HepG2 (cell line): ENCODE results near the gene KCNQ5. TPM values are rescaled to one million over a fixed set of nuclear protein-coding genes. Genes with fewer than 3 reads are reported as not detected.

ENCODE experiments used
- ATAC-seq: fragments of 200-7000 bp; cut with Tn5 transposase; 3 replicates; pipeline ENCODE4 v1.9.1; 2020; ENCODE audit warnings: mild to moderate bottlenecking, moderate library complexity
- BruUV-seq: library from RNA; stranded (reverse); fragments of 400-500 nt; replicated peaks from 2 replicates; lab custom pipeline; 2021; lab: Mats Ljungman, UMichigan
- CTCF ChIA-PET: fragments of 300-600 bp; formaldehyde crosslinking; extraction: SDS; loops from one replicate; lab custom pipeline; 2021; ENCODE audit warnings: low total read pairs, inconsistent platforms, low intra/inter-chr PET ratio; lab: Yijun Ruan, JAX
- POLR2A ChIA-PET: fragments of 350-600 bp; sonication (Branson Sonifier 250); formaldehyde crosslinking; loops from one replicate; lab custom pipeline; 2020; ENCODE audit warnings: antibody characterized with exemption, inconsistent platforms; lab: Yijun Ruan, JAX
- DNase-seq: peaks from one replicate; pipeline ENCODE4 v3.0.0-alpha.2; 2015; ENCODE audit warnings: low spot score
- FAIRE-seq: peaks from 3 replicates; lab custom pipeline; 2011; peaks lifted over from hg19 to GRCh38; lab: Jason Lieb, UNC
- H2AFZ ChIP-seq: one replicate; pipeline ENCODE4 v1.6.1; 2011; ENCODE audit warnings: low read length, inconsistent platforms
- H3K27ac ChIP-seq: fragments of 300-600 bp; 3 replicates; pipeline ENCODE4 v1.8.0; 2011; ENCODE audit warnings: mixed run types, mild to moderate bottlenecking, mixed read lengths, low read length, inconsistent platforms; ENCODE audit not compliant: insufficient read depth; ENCODE audit errors: extremely low read length
- H3K27me3 ChIP-seq, 2 experiments: fragments of 200-600 bp in 1 of 2; 2 replicates in 1 of 2; 3 replicates in 1 of 2; pipeline versions ENCODE4 v1.6.0 to v1.8.0; 2011; ENCODE audit warnings: low read length in 2 of 2, mild to moderate bottlenecking in 2 of 2, moderate library complexity in 2 of 2, inconsistent platforms in 1 of 2; ENCODE audit not compliant: insufficient read depth in 2 of 2, control insufficient read depth in 1 of 2
- H3K36me3 ChIP-seq, 2 experiments: fragments of 200-600 bp in 1 of 2; replicated peaks in 1 of 2; 2 replicates in 1 of 2; 3 replicates in 1 of 2; pipeline versions ENCODE4 v1.5.1 to v1.8.0; 2011; ENCODE audit warnings: low read length in 2 of 2, inconsistent platforms in 1 of 2; ENCODE audit not compliant: insufficient read depth in 2 of 2, control insufficient read depth in 1 of 2
- H3K4me1 ChIP-seq: 2 replicates; pipeline ENCODE4 v1.5.1; 2012; ENCODE audit warnings: low read length, inconsistent platforms; ENCODE audit not compliant: insufficient read depth
- H3K4me2 ChIP-seq: 2 replicates; pipeline ENCODE4 v1.6.0; 2011; ENCODE audit warnings: low read depth, low read length, inconsistent platforms
- H3K4me3 ChIP-seq, 3 experiments: fragments of 200-600 bp in 1 of 3; sonication (generic), shearing (Covaris generic) in 1 of 3; replicated peaks in 1 of 3; 2 replicates each; pipeline ENCODE4 v1.5.1; 2011 to 2016; ENCODE audit warnings: low read length in 3 of 3, inconsistent platforms in 2 of 3, low read depth in 2 of 3, mild to moderate bottlenecking in 2 of 3, control low read depth in 1 of 3, mixed read lengths in 1 of 3; ENCODE audit not compliant: insufficient read depth in 1 of 3
- H3K79me2 ChIP-seq: one replicate; pipeline ENCODE4 v1.6.1; 2011; ENCODE audit warnings: low read length, inconsistent platforms; ENCODE audit not compliant: insufficient read depth
- H3K9ac ChIP-seq: 2 replicates; pipeline ENCODE4 v1.6.0; 2011; ENCODE audit warnings: mild to moderate bottlenecking, low read depth, low read length, inconsistent platforms; ENCODE audit not compliant: insufficient read depth
- H3K9me3 ChIP-seq: 2 replicates; pipeline ENCODE4 v1.5.1; 2012; ENCODE audit warnings: mild to moderate bottlenecking, low read length
- H4K20me1 ChIP-seq: 2 replicates; pipeline ENCODE4 v1.6.0; 2011; ENCODE audit warnings: inconsistent platforms, mild to moderate bottlenecking, low read length, moderate library complexity; ENCODE audit not compliant: insufficient read depth
- ARNT ChIP-seq: fragments of 450-650 bp; IDR thresholded peaks from 2 replicates; pipeline ENCODE4 v1.6.1; 2017
- ATF1 ChIP-seq: IDR thresholded peaks from 2 replicates; pipeline ENCODE4 v1.6.1; 2016; ENCODE audit warnings: mild to moderate bottlenecking, control low read depth
- CCDC6 ChIP-seq: sonication (generic); formaldehyde crosslinking; IDR thresholded peaks from 2 replicates; pipeline ENCODE4 v1.8.1; 2022; ENCODE audit warnings: mild to moderate bottlenecking, missing genetic modification reagents, moderate library complexity
- DPF2 ChIP-seq: sonication (generic); formaldehyde crosslinking; IDR thresholded peaks from 2 replicates; pipeline ENCODE4 v1.4.0; 2020; ENCODE audit warnings: mild to moderate bottlenecking, low read depth, missing genetic modification reagents, borderline replicate concordance
- ETV5 ChIP-seq: IDR thresholded peaks from 2 replicates; pipeline ENCODE4 v1.6.1; 2018; ENCODE audit warnings: missing biosample characterization, missing genetic modification reagents, inconsistent platforms, borderline replicate concordance
- HBP1 ChIP-seq: IDR thresholded peaks from 2 replicates; pipeline ENCODE4 v1.6.1; 2016; ENCODE audit warnings: low read depth, control low read depth
- KDM2A ChIP-seq: sonication (generic); formaldehyde crosslinking; IDR thresholded peaks from 2 replicates; pipeline ENCODE4 v1.4.0; 2020; ENCODE audit warnings: low read depth, missing genetic modification reagents, borderline replicate concordance
- KDM4B ChIP-seq: sonication (generic); formaldehyde crosslinking; IDR thresholded peaks from 2 replicates; pipeline ENCODE4 v1.4.0; 2020; ENCODE audit warnings: missing genetic modification reagents
- KMT2B ChIP-seq: IDR thresholded peaks from 2 replicates; pipeline ENCODE4 v1.6.1; 2016; ENCODE audit warnings: missing genetic modification reagents, missing compliant biosample characterization
- PCBP2 ChIP-seq: fragments of 200-400 bp; formaldehyde crosslinking; optimal IDR thresholded peaks from 2 replicates; pipeline ENCODE3; 2018; ENCODE audit warnings: low read length, low read depth; ENCODE audit not compliant: poor library complexity, severe bottlenecking
- RAD21 ChIP-seq: fragments of 450-650 bp; formaldehyde crosslinking; IDR thresholded peaks from 2 replicates; pipeline ENCODE4 v1.5.0; 2020; ENCODE audit warnings: mild to moderate bottlenecking
- TBX3 ChIP-seq: fragments of 450-650 bp; IDR thresholded peaks from 2 replicates; pipeline ENCODE4 v1.6.1; 2017; ENCODE audit warnings: antibody characterized with exemption, mild to moderate bottlenecking, inconsistent platforms, borderline replicate concordance
- TFE3 ChIP-seq: IDR thresholded peaks from 2 replicates; pipeline ENCODE4 v1.6.1; 2016
- ZNF280B ChIP-seq: sonication (generic); formaldehyde crosslinking; IDR thresholded peaks from 2 replicates; pipeline ENCODE4 v1.5.0; 2020; ENCODE audit warnings: missing genetic modification reagents, mild to moderate bottlenecking, borderline replicate concordance
- ZNF367 ChIP-seq: sonication (generic); formaldehyde crosslinking; IDR thresholded peaks from 2 replicates; pipeline ENCODE4 v1.4.0; 2020; ENCODE audit warnings: missing genetic modification reagents, borderline replicate concordance
- ZNF496 ChIP-seq: sonication (generic); formaldehyde crosslinking; IDR thresholded peaks from 2 replicates; pipeline ENCODE4 v1.8.1; 2023; ENCODE audit warnings: mild to moderate bottlenecking, moderate library complexity, missing genetic modification reagents; ENCODE audit not compliant: insufficient replicate concordance
- ZNF777 ChIP-seq: sonication (generic); formaldehyde crosslinking; IDR thresholded peaks from 2 replicates; pipeline ENCODE4 v1.4.0; 2020; ENCODE audit warnings: missing genetic modification reagents
- WGBS: methylation state at CpG from one replicate; pipeline ENCODE4 v1.1.6; 2017; ENCODE audit warnings: low lambda C conversion rate; 5-methylcytosine and 5-hydroxymethylcytosine counted together
- in situ Hi-C: cut with HindIII; loops from 2 replicates; pipeline ENCODE4 v1.10.0; 2017; ENCODE audit warnings: low pct_unique_long_range_greater_than_20kb; ENCODE audit not compliant: extremely low pct_ligation_motif_present
- intact Hi-C: fragments of 100-400 bp; cut with micrococcal nuclease; formaldehyde crosslinking; loops from one replicate; pipeline ENCODE4 v1.10.0; 2022; ENCODE audit not compliant: unreplicated experiment
- polyA plus RNA-seq, 8 experiments: library from polyadenylated mRNA; depleted of rRNA in 3 of 8; stranded (reverse) in 7 of 8; unstranded in 1 of 8; fragments of >200 nt; fragmentation: Illumina TruSeq in 4 of 8; extraction: Trizol in 4 of 8; gene quantifications; 2 replicates each; pipeline versions ENCODE4 v1.2.1 to v1.2.3, GENCODE V29; 2011 to 2016; ENCODE audit warnings: low read depth in 4 of 8, missing spikeins in 1 of 8, mixed read lengths in 1 of 8; ENCODE audit not compliant: insufficient read depth in 1 of 8
- total RNA-seq, 5 experiments: library from RNA; depleted of rRNA; stranded (reverse); fragments of >200 nt; fragmentation: Illumina TruSeq; extraction: Trizol; gene quantifications; 2 replicates each; pipeline ENCODE4 v1.2.3, GENCODE V29; 2016; ENCODE audit warnings: low read depth in 1 of 5

The KCNQ5 gene
- total and polyA plus RNA-seq, 2 of the 13 experiments (the other 11 are each of a cell fraction or from before 2014, with no cell fraction given), result 0.04 TPM; not detected in 1

- in situ Hi-C loops, result loop anchor here (10.0 kb wide), 1 partner anchor 515 kb away; no protein-coding TSS in a partner anchor
- WGBS, result 28% methylated on average over 30 of the region's 31 CpGs
- POLR2A ChIA-PET, result no interaction called here
- no peak overlapping the region for H3K4me3 ChIP-seq
- no peaks in the 10 kb centered on the region for H3K79me2 ChIP-seq
- CTCF ChIA-PET, result no interaction called here
- no peak overlapping the region for H3K27ac ChIP-seq
- FAIRE-seq (no peak), ATAC-seq (no peak), DNase-seq (no peak)
- H4K20me1 ChIP-seq, result no peaks in the 10 kb centered on the region; the same call in 1 of the 2 replicates
- H3K36me3 ChIP-seq, result no peaks in the 10 kb centered on the region
- H3K4me2 ChIP-seq, result no peak overlapping the region
- BruUV-seq, result no TSS peak
- no peak overlapping the region for H2AFZ ChIP-seq
- peaks cover 4 to 25% of the 10 kb centered on the region in 2 experiments; a peak in 3 of 5 replicates for H3K27me3 ChIP-seq
- no peaks in the 10 kb centered on the region for H3K9me3 ChIP-seq
- H3K4me1 ChIP-seq, result no peaks in the 10 kb centered on the region
- intact Hi-C loops, result no loop called here
- H3K9ac ChIP-seq, result no peak overlapping the region
- TF ChIP-seq KDM4B (CRISPR knock-in tag), result no peak
- TF ChIP-seq RAD21 (CRISPR knock-in tag), result no peak
- no peak for TF ChIP-seq CCDC6 (CRISPR knock-in tag)
- TF ChIP-seq ARNT, result no peak
- TF ChIP-seq DPF2, result no peak
- no peak for TF ChIP-seq ZNF367 (CRISPR knock-in tag)
- TF ChIP-seq TFE3 (CRISPR knock-in tag), result no peak
- TF ChIP-seq ZNF280B, result no peak
- no peak for TF ChIP-seq KMT2B (CRISPR knock-in tag)
- no peak for TF ChIP-seq ZNF496 (CRISPR knock-in tag)
- no peak for TF ChIP-seq ZNF777
- no peak for TF ChIP-seq ETV5 (CRISPR knock-in tag)
- no peak for TF ChIP-seq TBX3
- TF ChIP-seq KDM2A, result no peak
- no peak for TF ChIP-seq ATF1 (CRISPR knock-in tag)
- TF ChIP-seq PCBP2, result no peak
- TF ChIP-seq HBP1 (CRISPR knock-in tag), result no peak
These were observed 1.8 kb upstream of the KCNQ5 start for GRCh38 chr6:72619883-72620696.
